NCI-H2107 treated with DMSO at 0.1 percent for 48 hours (cell line): ENCODE measurements around the gene LRCOL1.

ENCODE experiments used
- DNase-seq: peaks from one replicate; lab custom pipeline; 2025; ENCODE audit not compliant: unreplicated experiment; lab: John Stamatoyannopoulos, UW

Gene LRCOL1

DNA sequence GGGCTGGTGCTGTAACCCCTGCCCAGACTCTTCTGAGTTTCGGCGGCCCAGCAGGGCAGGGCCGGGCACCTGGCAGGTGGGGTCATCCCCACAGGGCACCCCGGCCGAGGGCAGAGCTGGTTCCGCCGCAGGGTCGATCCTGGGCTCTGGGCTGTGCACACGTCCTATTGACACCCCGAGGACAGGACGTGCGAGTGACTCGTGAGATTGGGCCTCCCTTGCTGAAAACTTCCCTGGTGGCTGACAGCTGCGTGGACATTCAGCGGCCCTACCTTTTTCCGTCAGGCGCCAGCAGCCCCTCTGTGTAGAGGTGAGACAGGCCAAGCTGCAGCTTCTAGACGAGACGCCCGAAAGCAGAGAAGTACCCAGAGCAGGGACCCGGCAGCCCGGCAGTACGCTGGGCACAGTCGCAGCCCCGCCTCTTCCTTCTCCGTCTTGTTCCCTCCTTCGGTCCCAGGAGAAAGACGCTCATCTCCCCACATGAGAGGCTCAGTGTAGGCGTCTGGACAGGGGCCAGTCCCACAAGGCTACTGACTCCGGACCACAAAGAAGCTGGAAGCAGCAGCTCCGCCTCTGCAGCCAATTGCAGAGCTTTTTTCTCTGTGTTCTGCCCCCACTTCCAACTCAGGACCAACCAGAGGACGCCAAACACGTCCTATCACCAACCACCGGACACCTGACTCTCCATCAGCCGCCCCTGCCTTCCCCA, at the start of gene LRCOL1:
LRCOL1 (minus strand) TSS at position 532 of the 709 bp plus-strand sequence. CDS start 4,331 bp downstream, outside the sequence.
- peak; percentile 26 for DNase-seq

GRCh38 chr12:132660052-132660451, 49.7 kb upstream of the LRCOL1 start:
- no peak for DNase-seq

DNA sequence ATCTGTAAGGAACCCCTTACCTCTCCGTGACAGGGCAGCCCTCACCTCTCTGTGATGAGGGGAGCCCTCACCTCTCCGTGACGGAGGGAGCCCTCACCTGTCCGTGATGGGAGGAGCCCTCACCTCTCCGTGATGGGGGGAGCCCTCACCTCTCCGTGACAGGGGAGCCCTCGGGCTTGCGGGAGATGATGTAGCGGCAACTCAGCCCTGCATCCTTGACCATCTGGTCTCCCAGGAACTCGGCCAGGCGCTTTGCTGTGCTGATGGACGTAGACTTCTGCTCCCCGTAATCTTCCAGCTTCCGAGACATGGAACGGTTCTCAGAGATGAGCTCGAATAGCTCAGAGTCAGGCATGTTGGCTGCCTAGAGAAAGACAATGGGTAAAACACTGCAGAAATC, 48.8 kb upstream of the LRCOL1 start:
- no peak for DNase-seq

GRCh38 chr12:132658149-132658894, 47.9 kb upstream of the LRCOL1 start:
- DNase-seq: no peak

DNA sequence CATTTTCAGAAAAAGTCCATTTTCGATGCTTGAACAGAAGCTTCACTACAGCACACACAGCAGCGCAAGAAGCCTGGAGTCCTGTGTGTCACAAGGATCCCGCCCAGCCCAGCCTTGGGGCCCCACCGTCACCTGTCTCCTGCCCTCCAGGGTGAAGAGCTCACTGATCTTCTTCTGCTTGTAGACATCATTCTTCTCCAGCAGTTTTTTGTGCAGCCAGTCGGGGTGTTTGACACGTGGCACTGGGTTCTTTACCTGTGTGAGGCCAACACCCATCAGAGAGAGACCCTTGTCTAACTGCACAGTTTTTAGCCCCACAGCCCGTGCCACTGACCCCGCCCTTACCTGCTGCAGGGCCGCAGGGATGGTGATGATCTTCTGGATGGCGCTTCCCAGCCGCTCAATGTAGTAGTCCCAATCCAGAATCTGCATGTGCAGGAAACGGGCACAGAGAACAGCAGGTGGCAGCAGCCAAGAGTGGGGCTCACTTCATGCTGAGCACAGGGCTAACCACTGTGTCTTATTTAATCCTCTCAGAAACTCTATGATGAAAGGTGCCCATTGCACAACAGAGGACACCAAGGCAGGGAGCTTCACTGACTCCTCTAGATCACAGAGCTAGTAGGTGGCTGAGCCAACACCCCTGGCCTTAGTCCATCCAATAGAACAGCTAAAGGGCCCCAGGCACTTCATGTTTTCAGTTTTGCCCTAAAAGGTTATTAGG, 46.8 kb upstream of the LRCOL1 start:
- no peak for DNase-seq

DNA sequence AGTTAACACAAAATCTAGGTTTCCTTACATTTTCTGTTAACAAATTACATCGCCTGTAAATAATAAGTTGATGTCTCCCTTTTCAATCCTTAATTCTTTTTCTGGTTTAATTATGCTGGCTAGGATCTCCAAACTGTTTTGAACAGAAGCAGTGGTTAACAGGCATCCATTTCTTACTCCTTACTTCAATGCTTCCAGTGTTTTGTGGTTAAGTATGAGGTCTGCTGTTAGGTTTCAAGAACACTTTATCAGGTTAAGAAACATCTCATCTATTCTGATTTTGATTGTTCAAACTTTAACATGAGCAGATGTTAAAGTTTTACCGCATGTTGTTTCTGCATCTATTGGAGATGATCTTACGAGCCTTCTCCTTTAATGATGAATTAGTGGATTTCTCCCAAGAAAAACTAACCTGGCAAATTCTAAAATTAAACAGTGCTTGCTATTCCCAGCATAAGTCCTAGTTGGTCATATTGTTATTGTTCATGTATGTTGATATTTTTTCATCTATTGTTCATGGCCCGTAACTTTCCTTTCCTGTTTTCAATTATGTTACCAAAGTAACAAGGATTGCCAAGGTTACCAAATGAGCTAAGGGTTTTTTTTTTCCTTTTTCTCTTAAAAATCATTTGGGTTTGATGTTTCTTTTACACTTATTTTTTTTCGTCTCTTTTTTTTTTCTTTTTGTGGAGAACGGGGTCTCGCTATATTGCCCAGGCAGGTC, 43.3 kb upstream of the LRCOL1 start:
- DNase-seq: no peak

DNA sequence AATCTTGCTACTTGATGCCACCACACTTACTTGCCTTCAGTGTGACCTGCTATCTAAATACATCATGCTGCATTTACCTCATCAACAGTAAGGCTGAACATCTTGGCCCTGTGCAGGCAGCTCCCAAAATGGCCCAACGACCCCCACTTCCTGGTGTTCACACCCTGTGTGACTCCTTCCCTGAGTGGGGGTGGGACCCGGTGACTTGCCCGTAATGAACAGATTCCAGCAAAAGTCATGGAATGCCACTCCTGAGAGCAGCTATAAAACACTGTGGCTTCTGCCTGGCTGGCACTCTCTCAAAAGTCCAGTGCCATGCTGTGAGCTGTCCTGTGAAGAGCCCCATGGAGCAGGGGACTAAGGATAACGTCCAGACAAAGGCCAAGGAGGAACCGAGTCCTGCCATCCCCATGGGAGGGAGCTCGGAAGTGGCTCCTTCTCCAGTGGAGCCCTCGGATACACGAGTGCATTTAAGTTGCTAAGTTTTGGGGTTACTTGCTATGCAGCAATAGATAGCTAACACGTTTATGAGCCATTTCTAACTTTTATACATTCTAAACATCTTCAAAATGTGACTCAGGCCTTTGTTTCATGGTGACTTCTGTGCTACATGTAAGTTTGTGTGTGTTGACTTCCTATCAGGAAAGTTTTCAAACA, 41.2 kb upstream of the LRCOL1 start:
- peak; percentile 100 for DNase-seq

- no peak for DNase-seq
These were observed 39.0 kb upstream of the LRCOL1 start for GRCh38 chr12:132649226-132649945.

DNA sequence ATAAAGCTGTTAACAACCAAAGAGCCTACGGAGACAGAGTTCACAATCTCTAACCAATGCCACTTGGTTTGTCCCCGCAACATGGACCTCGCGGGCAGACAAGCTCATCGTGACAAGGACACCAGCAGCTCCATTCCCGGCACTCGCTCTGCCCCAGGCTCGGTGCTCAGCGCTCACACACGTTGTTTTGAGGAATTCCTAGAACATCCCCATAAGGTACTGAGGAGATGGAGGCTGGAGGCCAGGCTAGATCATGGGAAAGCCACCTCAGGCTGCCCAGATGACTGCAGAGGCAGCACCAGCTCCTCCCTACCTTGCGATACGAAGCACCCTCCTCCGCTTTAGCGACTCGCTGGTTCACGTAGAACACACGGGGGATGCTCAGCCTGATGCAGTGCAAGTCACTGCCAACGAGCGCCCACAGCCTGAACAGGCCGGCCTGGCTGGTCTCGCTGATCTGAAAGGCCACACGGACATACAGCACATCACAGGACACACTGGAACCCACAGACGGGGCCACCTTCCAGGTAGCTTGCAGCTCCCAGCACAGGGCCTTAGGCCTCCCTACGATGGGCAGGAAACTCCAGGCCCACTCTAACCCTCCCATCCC, 38.3 kb upstream of the LRCOL1 start:
- no peak for DNase-seq

DNA sequence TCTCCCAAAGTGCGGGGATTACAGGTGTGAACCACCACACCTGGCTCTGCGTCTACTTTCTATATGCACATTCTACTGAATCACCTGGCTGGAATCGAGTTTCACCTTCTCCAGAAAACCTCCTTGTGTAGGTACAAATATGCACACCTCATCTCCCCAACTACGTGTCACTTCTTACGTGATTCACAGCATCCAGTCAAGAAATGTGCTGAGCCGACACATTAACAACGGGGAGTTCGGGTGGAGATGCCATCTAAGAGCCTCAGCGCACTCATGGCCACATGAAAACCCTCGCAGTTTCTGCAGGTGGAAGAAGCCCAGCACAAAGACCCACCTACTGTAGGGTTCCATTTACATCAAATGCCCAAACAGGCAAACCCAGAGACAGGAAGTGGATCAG, 37.5 kb upstream of the LRCOL1 start:
- DNase-seq: no peak

DNA sequence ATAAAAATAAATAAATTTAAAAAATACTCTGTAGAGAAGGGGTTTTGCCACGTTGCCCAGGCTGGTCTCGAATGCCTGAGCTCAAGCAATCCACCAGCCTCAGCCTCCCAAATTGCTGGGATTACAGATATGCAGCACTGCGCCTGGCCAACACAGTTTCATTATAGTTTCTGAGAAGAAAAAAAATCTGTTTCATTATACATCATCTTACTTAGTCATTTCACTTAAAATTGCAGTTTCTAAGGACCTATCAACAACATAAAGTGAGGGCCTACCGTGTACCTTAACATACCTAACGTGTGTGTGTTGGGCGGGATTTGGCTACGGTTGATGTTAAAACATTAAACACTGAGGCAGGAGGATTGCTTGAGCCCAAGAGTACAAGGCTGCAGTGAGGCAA, 36.5 kb upstream of the LRCOL1 start:
- DNase-seq: no peak

DNA sequence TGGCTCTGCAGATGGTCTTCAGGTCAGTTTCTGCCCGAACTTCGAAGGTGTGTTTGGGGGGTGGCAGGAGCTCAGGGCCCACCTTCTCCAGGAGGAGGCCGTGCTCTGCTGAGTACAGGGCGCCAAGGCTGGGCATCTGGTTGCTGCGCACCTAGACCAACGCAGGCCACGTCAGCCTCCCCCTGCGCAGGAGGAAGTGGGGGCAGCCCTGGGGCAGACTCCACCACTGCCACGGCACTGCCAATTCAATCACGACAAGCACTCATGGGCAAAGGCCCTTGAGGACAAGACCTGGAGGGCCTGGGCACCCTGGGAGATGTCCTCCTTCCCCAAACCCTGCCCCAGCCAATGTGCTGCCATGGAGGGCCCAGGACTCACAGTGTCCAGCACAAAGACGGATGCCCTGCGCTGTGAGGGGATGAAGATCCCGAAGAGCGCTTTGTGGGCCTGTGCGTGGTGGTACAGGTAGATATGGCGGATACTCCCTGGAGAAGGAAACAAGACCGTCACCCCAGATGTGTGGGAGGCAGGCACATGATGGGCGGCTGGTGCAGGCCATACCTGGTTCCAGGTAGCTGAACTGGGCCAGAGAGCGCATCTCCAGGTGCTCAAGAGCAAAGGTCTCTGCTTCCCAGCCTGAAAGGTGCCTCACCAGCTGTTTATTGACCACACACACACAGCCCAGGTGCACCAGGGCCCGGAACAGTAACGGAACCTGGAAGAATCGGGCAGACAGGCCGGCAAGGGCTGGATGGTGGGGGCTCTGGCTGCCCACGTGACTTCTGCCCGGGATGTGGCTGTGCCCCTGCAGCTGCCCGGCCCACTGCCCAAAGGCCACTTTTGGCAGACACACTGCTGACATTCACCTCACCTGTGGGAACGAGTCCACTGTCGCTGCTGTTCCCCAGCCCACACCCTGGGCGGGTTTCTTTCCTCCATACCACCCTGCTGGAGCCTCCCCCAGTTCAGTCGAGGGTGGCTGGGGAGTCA, 32.8 kb upstream of the LRCOL1 start:
- DNase-seq: no peak

DNA sequence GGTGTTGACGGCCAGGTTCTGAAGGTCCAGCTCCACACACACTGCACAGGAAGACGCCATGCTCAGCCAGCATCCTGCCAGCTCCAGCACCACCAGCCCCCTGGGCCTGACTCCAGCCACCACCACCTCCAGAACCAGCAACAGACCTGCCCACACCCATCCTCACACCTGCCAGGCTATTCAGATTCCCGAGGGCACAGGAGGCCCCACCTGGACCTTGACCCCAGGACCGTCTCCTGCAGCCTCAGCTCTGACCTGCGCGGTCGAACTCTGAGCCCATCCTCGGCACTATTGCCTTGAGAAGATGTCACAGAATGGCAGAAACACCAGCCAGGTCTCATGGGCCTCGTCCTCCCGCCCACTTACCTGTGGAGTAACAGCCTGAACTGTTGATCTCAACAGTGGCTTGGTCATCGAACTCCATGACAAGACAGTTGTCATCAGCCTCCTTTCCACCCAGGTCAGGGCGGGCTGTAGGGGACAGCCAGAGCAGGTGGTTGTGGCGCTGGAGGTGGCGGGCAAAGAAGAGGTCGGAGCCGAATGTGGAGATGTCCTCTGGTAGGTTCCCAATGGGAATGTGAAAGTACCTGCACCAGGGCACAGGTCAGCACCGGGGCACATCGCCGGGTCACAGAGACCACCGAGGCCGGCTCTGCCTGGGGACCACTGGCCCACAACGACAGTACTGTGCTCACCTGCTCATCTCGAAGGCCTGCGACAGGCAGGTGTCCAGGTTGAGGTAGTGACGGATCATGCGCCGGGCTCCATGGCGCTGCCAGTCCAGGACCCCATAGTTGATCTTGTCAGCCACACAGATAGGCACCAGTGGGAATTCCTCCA, 31.6 kb upstream of the LRCOL1 start:
- no peak for DNase-seq

GRCh38 chr12:132640936-132641335, 30.6 kb upstream of the LRCOL1 start:
- DNase-seq: no peak

GRCh38 chr12:132639956-132640520, 29.7 kb upstream of the LRCOL1 start:
- DNase-seq: no peak

- DNase-seq: peak; percentile 16
These were observed 28.4 kb upstream of the LRCOL1 start for GRCh38 chr12:132638541-132639408.
